C4-2B (cell line): ENCODE results near the gene CTXN2.

Source experiments
- H3K27ac ChIP-seq: fragments of 450-650 bp; 2 replicates; pipeline ENCODE4 v1.5.1; 2017
- ZFX ChIP-seq: fragments of 450-650 bp; IDR thresholded peaks from 2 replicates; pipeline ENCODE4 v1.6.1; 2017
- TF ChIP-seq, protein P1 (sequence below): fragments of 450-650 bp; conservative IDR thresholded peaks from 2 replicates; pipeline ENCODE4 v1.5.1; 2017; ENCODE audit warnings: mild to moderate bottlenecking

The CTXN2 gene

DNA sequence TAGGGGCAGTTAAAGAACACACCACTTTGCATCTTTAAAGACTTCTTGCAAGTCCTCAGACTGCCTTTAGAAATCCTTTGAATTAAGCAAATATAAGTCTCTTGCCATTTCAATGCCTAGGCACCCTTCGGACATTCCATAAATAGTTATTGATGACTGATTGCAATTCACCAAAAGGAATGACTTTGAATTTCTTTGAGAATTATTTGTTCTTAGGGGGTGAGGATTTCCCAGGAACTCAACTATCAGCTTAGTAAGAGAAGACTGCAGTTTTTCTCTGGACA is 12.9 kb upstream of the CTXN2 start:
- H3K27ac ChIP-seq, result peak overlapping the region; percentile 71
- no peak for TF ChIP-seq ZFX
- TF ChIP-seq, protein P1, sequence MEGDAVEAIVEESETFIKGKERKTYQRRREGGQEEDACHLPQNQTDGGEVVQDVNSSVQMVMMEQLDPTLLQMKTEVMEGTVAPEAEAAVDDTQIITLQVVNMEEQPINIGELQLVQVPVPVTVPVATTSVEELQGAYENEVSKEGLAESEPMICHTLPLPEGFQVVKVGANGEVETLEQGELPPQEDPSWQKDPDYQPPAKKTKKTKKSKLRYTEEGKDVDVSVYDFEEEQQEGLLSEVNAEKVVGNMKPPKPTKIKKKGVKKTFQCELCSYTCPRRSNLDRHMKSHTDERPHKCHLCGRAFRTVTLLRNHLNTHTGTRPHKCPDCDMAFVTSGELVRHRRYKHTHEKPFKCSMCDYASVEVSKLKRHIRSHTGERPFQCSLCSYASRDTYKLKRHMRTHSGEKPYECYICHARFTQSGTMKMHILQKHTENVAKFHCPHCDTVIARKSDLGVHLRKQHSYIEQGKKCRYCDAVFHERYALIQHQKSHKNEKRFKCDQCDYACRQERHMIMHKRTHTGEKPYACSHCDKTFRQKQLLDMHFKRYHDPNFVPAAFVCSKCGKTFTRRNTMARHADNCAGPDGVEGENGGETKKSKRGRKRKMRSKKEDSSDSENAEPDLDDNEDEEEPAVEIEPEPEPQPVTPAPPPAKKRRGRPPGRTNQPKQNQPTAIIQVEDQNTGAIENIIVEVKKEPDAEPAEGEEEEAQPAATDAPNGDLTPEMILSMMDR, result no peak

- TF ChIP-seq, protein P1, result no peak
- no peak for TF ChIP-seq ZFX
- H3K27ac ChIP-seq, result no peak overlapping the region
Observed at GRCh38 chr15:48182749-48183148, 8.7 kb upstream of the CTXN2 start.

DNA sequence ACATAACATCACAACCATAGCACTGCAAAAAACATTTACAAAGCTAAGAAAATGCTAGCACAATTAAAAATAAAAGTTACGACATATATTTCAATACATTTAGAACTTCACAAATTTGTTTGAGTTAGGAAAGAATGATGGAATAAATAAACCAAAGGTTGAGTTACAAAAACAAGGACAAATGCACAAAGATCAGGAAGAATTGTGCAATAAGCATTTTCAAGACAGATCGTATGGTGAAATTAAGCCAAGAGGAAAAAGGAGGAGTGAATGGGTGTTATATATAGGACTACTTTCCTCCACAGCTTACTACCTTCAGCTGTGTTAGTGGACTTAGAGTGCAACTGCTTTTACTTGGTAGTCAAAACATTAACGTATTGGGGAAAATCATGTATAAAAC is 5.9 kb upstream of the CTXN2 start:
- no peak overlapping the region for H3K27ac ChIP-seq
- TF ChIP-seq, protein P1, result no peak
- TF ChIP-seq ZFX, result no peak

DNA sequence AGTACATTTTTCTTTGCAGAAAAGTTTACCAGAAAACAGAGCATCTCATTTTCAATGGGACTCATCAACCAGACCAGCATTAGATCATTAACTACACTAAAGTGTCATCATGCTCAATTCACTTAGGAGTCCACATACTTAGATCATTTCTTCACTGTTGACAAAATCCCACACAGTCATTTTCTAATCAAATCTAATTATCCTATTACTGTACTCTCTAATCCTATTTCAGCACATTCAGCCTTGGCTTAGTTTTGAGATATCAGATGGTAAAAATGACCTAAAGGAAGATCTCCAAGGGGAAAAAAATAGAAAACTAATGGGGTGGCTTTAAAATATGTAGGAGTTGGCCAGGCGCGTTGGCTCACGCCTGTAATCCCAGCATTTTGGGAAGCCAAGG is 5.2 kb upstream of the CTXN2 start:
- no peak overlapping the region for H3K27ac ChIP-seq
- TF ChIP-seq, protein P1, result no peak
- TF ChIP-seq ZFX, result no peak

GRCh38 chr15:48190932-48191573 is 412 bp upstream of the CTXN2 start:
- no peak overlapping the region for H3K27ac ChIP-seq

DNA sequence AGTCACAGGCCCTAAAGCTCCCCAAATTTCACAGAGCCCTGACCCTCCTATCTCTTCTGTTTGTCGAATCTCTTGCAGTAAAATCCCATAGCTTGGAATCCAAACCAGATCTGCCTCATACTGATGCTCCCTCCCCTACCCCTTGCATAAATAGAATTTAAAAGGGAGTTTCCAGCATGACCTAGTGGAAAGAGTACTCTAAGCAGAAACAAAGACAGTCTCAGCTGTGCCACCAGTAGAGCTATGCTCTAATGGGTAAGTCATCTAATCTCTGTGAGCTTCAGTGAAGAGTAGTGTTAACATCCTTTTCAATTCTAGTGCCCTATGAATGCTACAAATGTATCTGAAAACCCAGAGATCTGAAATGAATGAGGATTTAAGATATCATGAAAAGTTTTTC is 10.6 kb downstream of the CTXN2 start:
- TF ChIP-seq ZFX, result no peak
- TF ChIP-seq, protein P1, result no peak
- no peak overlapping the region for H3K27ac ChIP-seq

More at GRCh38 chr15:48190932-48191573, 412 bp upstream of the CTXN2 start:
- TF ChIP-seq, protein P1, result no peak
- no peak for TF ChIP-seq ZFX

DNA sequence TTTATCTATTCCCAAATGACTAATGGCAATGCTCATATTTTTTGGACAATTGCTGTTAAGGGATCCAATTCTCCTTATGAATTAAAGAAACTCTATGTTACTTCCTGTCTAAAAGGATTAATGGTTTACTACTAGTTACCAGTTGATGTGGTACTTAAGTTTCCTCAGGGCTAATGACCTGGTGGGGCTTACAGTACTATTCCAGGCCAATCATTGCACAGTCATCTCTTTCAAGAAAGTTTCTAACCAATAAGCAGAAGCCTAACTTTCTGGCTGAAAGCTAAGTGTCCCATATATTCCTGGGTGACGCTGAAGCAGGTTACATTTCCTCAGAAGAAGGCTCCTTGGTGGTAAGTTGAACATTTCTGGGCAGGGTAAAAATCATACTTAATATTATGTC is 14.5 kb downstream of the CTXN2 start, which contains the start of gene SLC12A1:
TSS of gene SLC12A1 (plus strand) at position 322 of the 400 bp plus-strand sequence. CDS start 1,418 bp downstream, outside the sequence.
- no peak within 1 kb of the TSS for H3K27ac ChIP-seq
- no peak for TF ChIP-seq ZFX
- TF ChIP-seq, protein P1, result no peak
